Loucy (cell line): Measurements from ENCODE around the gene MYO1D.

Source experiments
- H2AFZ ChIP-seq: fragments of 200-600 bp; sonication (generic); 2 replicates; pipeline ENCODE4 v1.6.0; 2016; ENCODE audit warnings: antibody characterized with exemption, mild to moderate bottlenecking, low read length, moderate library complexity
- H3F3A ChIP-seq: fragments of 200-600 bp; 2 replicates; pipeline ENCODE4 v1.6.0; 2016; ENCODE audit warnings: antibody characterized with exemption, low read depth, mild to moderate bottlenecking
- H3K27me3 ChIP-seq: fragments of 200-600 bp; sonication (generic); 2 replicates; pipeline ENCODE4 v1.6.1; 2014; ENCODE audit warnings: low read length, mild to moderate bottlenecking; ENCODE audit not compliant: insufficient read depth, poor library complexity, severe bottlenecking
- H3K36me3 ChIP-seq: fragments of 200-600 bp; sonication (generic); 2 replicates; pipeline ENCODE4 v1.6.1; 2016; ENCODE audit warnings: low read length; ENCODE audit not compliant: insufficient read depth
- H3K4me1 ChIP-seq: fragments of 200-600 bp; sonication (generic); 2 replicates; pipeline ENCODE4 v1.5.1; 2014; ENCODE audit warnings: low read length, mild to moderate bottlenecking; ENCODE audit not compliant: insufficient read depth, poor library complexity, severe bottlenecking
- H3K4me2 ChIP-seq: fragments of 200-600 bp; sonication (generic); 2 replicates; pipeline ENCODE4 v1.6.0; 2014; ENCODE audit warnings: antibody characterized with exemption, low read length, low read depth, mild to moderate bottlenecking; ENCODE audit not compliant: poor library complexity, severe bottlenecking
- H3K4me3 ChIP-seq: fragments of 200-600 bp; sonication (generic); 2 replicates; pipeline ENCODE4 v1.5.1; 2014; ENCODE audit warnings: low read length, mild to moderate bottlenecking, mixed read lengths; ENCODE audit not compliant: poor library complexity, severe bottlenecking
- H3K79me2 ChIP-seq: fragments of 200-600 bp; sonication (generic); 2 replicates; pipeline ENCODE4 v1.6.1; 2014; ENCODE audit warnings: low read length; ENCODE audit not compliant: insufficient read depth
- H3K9ac ChIP-seq: fragments of 200-600 bp; sonication (generic); 2 replicates; pipeline ENCODE4 v1.6.0; 2014; ENCODE audit warnings: mild to moderate bottlenecking, low read depth, low read length, moderate library complexity; ENCODE audit not compliant: poor library complexity, severe bottlenecking
- H3K9me2 ChIP-seq: fragments of 200-600 bp; sonication (generic); replicated peaks from 2 replicates; pipeline ENCODE4 v1.6.1; 2016; ENCODE audit warnings: low read depth, low read length, mixed read lengths
- H3K9me3 ChIP-seq: fragments of 200-600 bp; sonication (generic); 2 replicates; pipeline ENCODE4 v1.6.1; 2014; ENCODE audit warnings: mild to moderate bottlenecking, antibody characterized with exemption, low read length, low read depth; ENCODE audit not compliant: insufficient read depth
- H4K20me1 ChIP-seq: fragments of 200-600 bp; sonication (generic); 2 replicates; pipeline ENCODE4 v1.6.0; 2014; ENCODE audit warnings: antibody characterized with exemption, low read length, mild to moderate bottlenecking; ENCODE audit not compliant: insufficient read depth, poor library complexity, severe bottlenecking
- EZH2phosphoT487 ChIP-seq: fragments of 200-600 bp; IDR thresholded peaks from 2 replicates; pipeline ENCODE4 v1.6.1; 2018; ENCODE audit warnings: antibody characterized with exemption, mild to moderate bottlenecking, moderate library complexity, borderline replicate concordance
- TF ChIP-seq, protein P1 (sequence below): fragments of 200-600 bp; sonication (generic); conservative IDR thresholded peaks from 2 replicates; pipeline ENCODE4 v1.5.1; 2014; ENCODE audit warnings: mild to moderate bottlenecking, antibody characterized with exemption, low read length

Gene MYO1D

DNA sequence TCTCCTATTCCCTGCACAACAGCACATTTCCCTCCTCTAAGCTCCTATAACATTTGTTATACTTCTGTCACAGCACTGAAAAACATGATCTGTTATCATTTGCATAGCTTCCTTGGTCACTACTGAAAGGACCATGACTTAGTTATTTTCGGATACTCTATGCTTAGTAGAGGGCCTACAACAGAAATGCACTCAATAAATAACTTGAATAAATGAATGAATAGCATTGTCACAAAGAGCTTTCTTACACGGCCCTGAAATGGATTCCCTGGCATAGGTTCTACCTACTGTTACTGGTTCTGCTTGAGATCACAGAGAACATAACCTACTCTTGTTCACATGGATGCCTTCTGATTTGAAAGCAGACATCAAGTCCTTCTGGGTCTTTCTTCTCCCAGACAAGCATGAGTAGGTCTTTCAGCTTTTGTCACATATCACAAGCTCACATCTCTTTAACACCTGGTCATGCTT lies 41.6 kb downstream of the MYO1D start:
- Histone ChIP-seq H4K20me1 (no peaks in the 10 kb centered on the region), H3K9me2 (no peaks in the 10 kb centered on the region), H3K27me3 (no peaks in the 10 kb centered on the region), H3K4me3 (no peak overlapping the region), H2AFZ (no peak overlapping the region), H3K4me1 (no peaks in the 10 kb centered on the region), H3K79me2 (no peaks in the 10 kb centered on the region), H3K9me3 (no peaks in the 10 kb centered on the region), H3K4me2 (no peak overlapping the region), H3K36me3 (no peaks in the 10 kb centered on the region), H3K9ac (no peak overlapping the region), H3F3A (no peaks in the 10 kb centered on the region)
- no peak for TF ChIP-seq EZH2phosphoT487
- TF ChIP-seq, protein P1, sequence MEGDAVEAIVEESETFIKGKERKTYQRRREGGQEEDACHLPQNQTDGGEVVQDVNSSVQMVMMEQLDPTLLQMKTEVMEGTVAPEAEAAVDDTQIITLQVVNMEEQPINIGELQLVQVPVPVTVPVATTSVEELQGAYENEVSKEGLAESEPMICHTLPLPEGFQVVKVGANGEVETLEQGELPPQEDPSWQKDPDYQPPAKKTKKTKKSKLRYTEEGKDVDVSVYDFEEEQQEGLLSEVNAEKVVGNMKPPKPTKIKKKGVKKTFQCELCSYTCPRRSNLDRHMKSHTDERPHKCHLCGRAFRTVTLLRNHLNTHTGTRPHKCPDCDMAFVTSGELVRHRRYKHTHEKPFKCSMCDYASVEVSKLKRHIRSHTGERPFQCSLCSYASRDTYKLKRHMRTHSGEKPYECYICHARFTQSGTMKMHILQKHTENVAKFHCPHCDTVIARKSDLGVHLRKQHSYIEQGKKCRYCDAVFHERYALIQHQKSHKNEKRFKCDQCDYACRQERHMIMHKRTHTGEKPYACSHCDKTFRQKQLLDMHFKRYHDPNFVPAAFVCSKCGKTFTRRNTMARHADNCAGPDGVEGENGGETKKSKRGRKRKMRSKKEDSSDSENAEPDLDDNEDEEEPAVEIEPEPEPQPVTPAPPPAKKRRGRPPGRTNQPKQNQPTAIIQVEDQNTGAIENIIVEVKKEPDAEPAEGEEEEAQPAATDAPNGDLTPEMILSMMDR: no peak

DNA sequence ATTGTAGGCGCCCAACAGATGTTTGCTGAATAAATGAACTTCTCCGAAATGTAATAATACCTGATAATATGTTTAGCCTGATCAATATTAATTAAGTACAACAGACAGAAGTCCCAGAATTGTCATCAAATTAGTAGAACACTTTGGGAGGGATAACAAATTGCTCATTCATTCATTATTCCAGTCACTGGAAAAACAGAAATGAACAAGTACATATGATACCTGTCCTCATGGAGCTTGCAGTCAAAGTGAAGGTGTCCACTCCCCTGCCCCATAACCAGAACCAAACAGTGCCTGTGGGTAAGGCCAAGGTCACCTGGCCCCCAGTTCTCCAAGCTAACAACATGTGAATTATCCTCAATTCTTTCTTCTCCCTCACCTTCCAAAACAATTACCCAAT lies 42.8 kb downstream of the MYO1D start:
- H2AFZ ChIP-seq: no peak overlapping the region
- no peaks in the 10 kb centered on the region for H4K20me1 ChIP-seq
- H3K4me1 ChIP-seq: no peaks in the 10 kb centered on the region
- H3K4me3 ChIP-seq: no peak overlapping the region
- TF ChIP-seq EZH2phosphoT487: no peak
- TF ChIP-seq, protein P1: no peak
- no peaks in the 10 kb centered on the region for H3F3A ChIP-seq
- H3K36me3 ChIP-seq: no peaks in the 10 kb centered on the region
- no peaks in the 10 kb centered on the region for H3K9me3 ChIP-seq
- H3K4me2 ChIP-seq: no peak overlapping the region
- no peaks in the 10 kb centered on the region for H3K79me2 ChIP-seq
- no peak overlapping the region for H3K9ac ChIP-seq
- no peaks in the 10 kb centered on the region for H3K27me3 ChIP-seq
- H3K9me2 ChIP-seq: no peaks in the 10 kb centered on the region

DNA sequence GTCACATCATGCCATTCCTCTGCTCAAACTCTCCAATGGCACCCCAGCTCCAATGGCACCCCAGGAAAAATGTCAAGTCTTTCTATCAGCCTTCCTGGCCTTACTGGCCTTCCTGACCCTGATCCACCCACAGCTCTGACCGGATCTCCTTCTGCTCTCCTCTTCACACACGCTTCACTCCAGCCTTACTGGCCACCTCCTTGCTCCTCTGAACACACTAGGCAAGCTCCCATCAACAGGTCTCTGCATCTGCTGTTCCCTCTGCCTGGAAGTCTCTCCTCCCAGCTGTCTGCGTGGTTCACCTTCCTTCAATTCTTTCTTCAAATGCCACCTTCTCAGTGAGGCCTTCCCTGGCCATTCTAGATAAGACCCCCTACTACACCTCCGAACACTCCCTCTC lies 43.4 kb downstream of the MYO1D start:
- H2AFZ ChIP-seq: no peak overlapping the region
- H3K4me1 ChIP-seq: no peaks in the 10 kb centered on the region
- H3K4me3 ChIP-seq: no peak overlapping the region
- H3F3A ChIP-seq: no peaks in the 10 kb centered on the region
- no peak for TF ChIP-seq EZH2phosphoT487
- TF ChIP-seq, protein P1: no peak
- no peaks in the 10 kb centered on the region for H3K9me2 ChIP-seq
- no peaks in the 10 kb centered on the region for H3K9me3 ChIP-seq
- H3K4me2 ChIP-seq: no peak overlapping the region
- no peaks in the 10 kb centered on the region for H3K27me3 ChIP-seq
- H4K20me1 ChIP-seq: no peaks in the 10 kb centered on the region
- H3K36me3 ChIP-seq: no peaks in the 10 kb centered on the region
- no peak overlapping the region for H3K9ac ChIP-seq
- no peaks in the 10 kb centered on the region for H3K79me2 ChIP-seq
